Endothelial cell (in vitro differentiated cells): ENCODE measurements around the gene AZIN2. TPM values are rescaled to one million over a fixed set of nuclear protein-coding genes. Genes with fewer than 3 reads are reported as not detected.
"Not testable (repeated sequence)": the region's sequence is repeated elsewhere in the genome, so short reads cannot be mapped to it uniquely, and the experiment has no call there.

ENCODE experiments used
- DNase-seq: peaks from one replicate; pipeline ENCODE4 v3.0.0; 2021; ENCODE audit warnings: low spot score
- H3K27ac Mint-ChIP-seq: one replicate; pipeline ENCODE4 v1.8.0; 2021; ENCODE audit warnings: mixed read lengths, inconsistent platforms; ENCODE audit not compliant: unreplicated experiment
- H3K27me3 Mint-ChIP-seq: one replicate; pipeline ENCODE4 v1.8.0; 2021; ENCODE audit warnings: mild to moderate bottlenecking, moderate library complexity, mixed read lengths, inconsistent platforms; ENCODE audit not compliant: unreplicated experiment
- H3K36me3 Mint-ChIP-seq: one replicate; pipeline ENCODE4 v1.8.0; 2021; ENCODE audit warnings: mild to moderate bottlenecking, low read depth, mixed read lengths, inconsistent platforms; ENCODE audit not compliant: unreplicated experiment
- H3K4me1 Mint-ChIP-seq: one replicate; pipeline ENCODE4 v1.8.0; 2021; ENCODE audit warnings: mild to moderate bottlenecking, mixed read lengths, inconsistent platforms; ENCODE audit not compliant: unreplicated experiment
- H3K4me3 Mint-ChIP-seq: one replicate; pipeline ENCODE4 v1.8.0; 2021; ENCODE audit warnings: mild to moderate bottlenecking, mixed read lengths, inconsistent platforms; ENCODE audit not compliant: unreplicated experiment
- H3K9me3 Mint-ChIP-seq: one replicate; pipeline ENCODE4 v1.8.0; 2021; ENCODE audit warnings: mixed read lengths, inconsistent platforms; ENCODE audit not compliant: unreplicated experiment
- CTCF ChIP-seq: fragments of 200-600 bp; sonication (generic); IDR thresholded peaks from one replicate; pipeline ENCODE4 v1.5.0; 2021; ENCODE audit warnings: antibody characterized with exemption; ENCODE audit not compliant: unreplicated experiment
- total RNA-seq: library from RNA; stranded (reverse); fragmentation: NEBNext Ultra II Directional; extraction: Animal tissue kit (Norgen Biotek cat#: 25700); gene quantifications from one replicate; pipeline ENCODE4 v1.2.1, GENCODE V29; 2021; ENCODE audit not compliant: unreplicated experiment

Gene AZIN2
- total RNA-seq, 1 donor from 2014 or later = 1.4 TPM

- Mint-ChIP-seq H3K27me3 (peaks cover 1% of the 10 kb centered on the region), H3K9me3 (no peaks in the 10 kb centered on the region), H3K4me1 (peaks cover 35% of the 10 kb centered on the region), H3K4me3 (no peak overlapping the region), H3K27ac (no peak overlapping the region), H3K36me3 (no peaks in the 10 kb centered on the region)
- no peak for TF ChIP-seq CTCF
- no peak for DNase-seq
Observed at GRCh38 chr1:33097762-33098161, 16.8 kb downstream of the AZIN2 start.

- H3K27me3 Mint-ChIP-seq = peaks cover 6% of the 10 kb centered on the region
- H3K27ac Mint-ChIP-seq = peak overlapping the region; percentile 74
- no peak for TF ChIP-seq CTCF
- H3K36me3 Mint-ChIP-seq = no peaks in the 10 kb centered on the region
- no peak overlapping the region for H3K4me3 Mint-ChIP-seq
- DNase-seq = no peak
- H3K4me1 Mint-ChIP-seq = peaks cover 35% of the 10 kb centered on the region
- no peaks in the 10 kb centered on the region for H3K9me3 Mint-ChIP-seq
Observed at GRCh38 chr1:33098371-33098770, 17.4 kb downstream of the AZIN2 start.

- TF ChIP-seq CTCF = no peak
- DNase-seq = no peak
- no peaks in the 10 kb centered on the region for H3K36me3 Mint-ChIP-seq
- peaks cover 6% of the 10 kb centered on the region for H3K27me3 Mint-ChIP-seq
- peaks cover 33% of the 10 kb centered on the region for H3K4me1 Mint-ChIP-seq
- H3K9me3 Mint-ChIP-seq = no peaks in the 10 kb centered on the region
- H3K27ac Mint-ChIP-seq = peak overlapping the region; percentile 74
- H3K4me3 Mint-ChIP-seq = no peak overlapping the region
Observed at GRCh38 chr1:33099290-33100118, 18.6 kb downstream of the AZIN2 start.

- not testable (repeated sequence) for H3K36me3 Mint-ChIP-seq, H3K27me3 Mint-ChIP-seq, H3K27ac Mint-ChIP-seq, H3K4me3 Mint-ChIP-seq, DNase-seq, H3K9me3 Mint-ChIP-seq
- peaks cover 31% of the 10 kb centered on the region for H3K4me1 Mint-ChIP-seq
Observed at GRCh38 chr1:33100119-33100415, 19.1 kb downstream of the AZIN2 start.

GRCh38 chr1:33110477-33110876, 29.5 kb downstream of the AZIN2 start:
- Mint-ChIP-seq H3K4me1 (no peaks in the 10 kb centered on the region), H3K4me3 (no peak overlapping the region), H3K36me3 (no peaks in the 10 kb centered on the region), H3K27me3 (peaks cover 3% of the 10 kb centered on the region), H3K9me3 (peaks cover 7% of the 10 kb centered on the region), H3K27ac (no peak overlapping the region)
- no peak for TF ChIP-seq CTCF
- no peak for DNase-seq
